GM12891 (cell line): Measurements from ENCODE around the gene NDST4.

Experiments used
- POLR2A ChIP-seq: IDR thresholded peaks from 2 replicates; pipeline ENCODE4 v1.6.1; 2011; ENCODE audit warnings: low read depth, low read length, control low read depth
- POLR2AphosphoS5 ChIP-seq: IDR thresholded peaks from 2 replicates; pipeline ENCODE4 v1.6.1; 2011; ENCODE audit warnings: low read depth, low read length, control low read depth
- POU2F2 ChIP-seq: IDR thresholded peaks from 2 replicates; pipeline ENCODE4 v1.6.1; 2011; ENCODE audit warnings: low read depth, mild to moderate bottlenecking, control low read depth, low read length, moderate library complexity
- SPI1 ChIP-seq: IDR thresholded peaks from 2 replicates; pipeline ENCODE4 v1.6.1; 2011; ENCODE audit warnings: low read depth, low read length, control low read depth
- TAF1 ChIP-seq: IDR thresholded peaks from 2 replicates; pipeline ENCODE4 v1.6.1; 2011; ENCODE audit warnings: low read depth, low read length, control low read depth

DNA sequence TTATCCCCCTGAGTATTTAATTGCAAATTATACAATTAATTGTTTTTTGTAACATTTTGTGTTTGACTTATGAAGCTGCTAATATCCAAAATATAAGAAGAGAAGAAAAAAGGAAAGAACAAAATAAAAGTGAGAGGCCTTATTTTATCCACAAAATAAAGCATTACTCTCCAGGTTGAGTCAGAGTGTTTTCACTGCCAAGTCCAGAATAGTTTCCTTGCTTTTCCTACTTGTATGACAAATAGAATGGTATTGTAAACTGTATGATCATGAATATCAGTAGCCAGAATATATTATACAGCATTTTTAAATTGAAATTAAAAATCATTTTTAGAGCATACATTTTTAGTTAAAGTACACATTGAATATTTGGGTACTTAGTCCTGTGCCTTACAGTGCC is 237.8 kb downstream of the NDST4 start:
- TF ChIP-seq TAF1 (no peak), POLR2AphosphoS5 (no peak), POLR2A (no peak), POU2F2 (no peak), SPI1 (no peak)
